Astrocyte of the spinal cord (primary cell): ENCODE measurements around the gene ACOT11.

Experiments
- DNase-seq: peaks from one replicate; pipeline ENCODE4 v3.0.0; 2011; ENCODE audit warnings: low read depth, low spot score
- H3K4me3 ChIP-seq: 2 replicates; pipeline ENCODE4 v1.5.1; 2011; ENCODE audit warnings: low read depth, mild to moderate bottlenecking, low read length, moderate library complexity
- in situ Hi-C: cut with HindIII; loops from 2 replicates; pipeline ENCODE4 v1.10.0; 2017; ENCODE audit warnings: low sequenced_read_pairs
- TF ChIP-seq, protein P1 (sequence below): IDR thresholded peaks from 2 replicates; pipeline ENCODE4 v1.5.1; 2012; ENCODE audit warnings: low read depth, mild to moderate bottlenecking, low read length, inconsistent platforms

ACOT11 gene

DNA sequence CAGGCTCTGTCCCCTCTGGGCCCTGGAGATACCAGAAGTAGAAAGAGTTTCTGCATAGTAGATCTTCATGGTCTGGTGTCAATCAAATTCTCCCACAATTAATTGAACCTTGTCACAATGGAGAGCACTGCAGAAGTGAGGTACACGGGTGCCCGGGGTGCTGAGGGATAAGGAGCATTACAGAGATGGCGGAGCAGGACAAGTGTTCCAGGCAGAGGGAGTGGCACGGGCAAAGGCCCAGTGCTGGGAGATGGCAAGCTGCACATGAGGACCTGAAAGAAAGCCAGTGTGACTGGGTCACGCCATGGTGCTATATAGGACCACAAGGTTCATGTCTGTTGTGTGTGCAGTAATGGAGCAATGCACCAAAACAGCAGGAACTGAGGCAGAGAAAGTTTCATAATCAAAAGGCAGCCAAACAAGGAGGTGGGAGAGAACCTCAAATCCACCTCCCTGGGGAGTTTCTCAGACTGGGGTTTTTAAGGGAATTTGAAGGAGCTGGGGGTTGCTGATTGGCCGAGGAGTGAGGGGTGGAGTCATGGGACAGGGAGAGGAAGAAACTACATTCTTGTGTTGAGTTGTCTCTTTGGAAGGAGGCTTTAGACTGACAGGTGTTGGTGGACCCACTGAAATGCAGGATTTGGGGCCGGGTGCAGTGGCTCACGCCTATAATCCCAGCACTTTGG is 27.7 kb downstream of the ACOT11 start:
- DNase-seq, result no peak
- in situ Hi-C loops, result no loop called here
- H3K4me3 ChIP-seq, result no peak overlapping the region
- TF ChIP-seq, protein P1, sequence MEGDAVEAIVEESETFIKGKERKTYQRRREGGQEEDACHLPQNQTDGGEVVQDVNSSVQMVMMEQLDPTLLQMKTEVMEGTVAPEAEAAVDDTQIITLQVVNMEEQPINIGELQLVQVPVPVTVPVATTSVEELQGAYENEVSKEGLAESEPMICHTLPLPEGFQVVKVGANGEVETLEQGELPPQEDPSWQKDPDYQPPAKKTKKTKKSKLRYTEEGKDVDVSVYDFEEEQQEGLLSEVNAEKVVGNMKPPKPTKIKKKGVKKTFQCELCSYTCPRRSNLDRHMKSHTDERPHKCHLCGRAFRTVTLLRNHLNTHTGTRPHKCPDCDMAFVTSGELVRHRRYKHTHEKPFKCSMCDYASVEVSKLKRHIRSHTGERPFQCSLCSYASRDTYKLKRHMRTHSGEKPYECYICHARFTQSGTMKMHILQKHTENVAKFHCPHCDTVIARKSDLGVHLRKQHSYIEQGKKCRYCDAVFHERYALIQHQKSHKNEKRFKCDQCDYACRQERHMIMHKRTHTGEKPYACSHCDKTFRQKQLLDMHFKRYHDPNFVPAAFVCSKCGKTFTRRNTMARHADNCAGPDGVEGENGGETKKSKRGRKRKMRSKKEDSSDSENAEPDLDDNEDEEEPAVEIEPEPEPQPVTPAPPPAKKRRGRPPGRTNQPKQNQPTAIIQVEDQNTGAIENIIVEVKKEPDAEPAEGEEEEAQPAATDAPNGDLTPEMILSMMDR, result no peak

DNA sequence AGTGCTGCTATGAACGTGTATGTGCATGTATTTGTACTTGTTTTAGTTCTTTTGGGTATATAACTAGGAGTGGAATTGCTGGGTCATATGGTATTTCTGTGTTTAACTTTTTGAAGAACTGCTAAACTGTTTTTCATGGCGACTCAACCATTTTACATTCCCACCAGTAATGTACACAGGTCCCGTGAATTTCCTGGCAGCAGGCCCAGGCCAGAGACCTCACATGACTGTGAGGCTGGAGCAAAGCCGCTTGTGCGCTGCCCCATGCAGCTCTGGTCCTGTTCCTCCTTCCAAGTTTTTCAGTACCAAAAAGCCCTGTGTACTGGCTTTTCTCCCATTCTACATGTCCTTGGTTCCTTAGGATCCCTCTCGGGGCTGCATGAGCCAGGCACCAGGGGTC is 29.6 kb downstream of the ACOT11 start:
- peak; percentile 68 for DNase-seq
- TF ChIP-seq, protein P1, result no peak
- no peak overlapping the region for H3K4me3 ChIP-seq
- in situ Hi-C loops, result no loop called here

DNA sequence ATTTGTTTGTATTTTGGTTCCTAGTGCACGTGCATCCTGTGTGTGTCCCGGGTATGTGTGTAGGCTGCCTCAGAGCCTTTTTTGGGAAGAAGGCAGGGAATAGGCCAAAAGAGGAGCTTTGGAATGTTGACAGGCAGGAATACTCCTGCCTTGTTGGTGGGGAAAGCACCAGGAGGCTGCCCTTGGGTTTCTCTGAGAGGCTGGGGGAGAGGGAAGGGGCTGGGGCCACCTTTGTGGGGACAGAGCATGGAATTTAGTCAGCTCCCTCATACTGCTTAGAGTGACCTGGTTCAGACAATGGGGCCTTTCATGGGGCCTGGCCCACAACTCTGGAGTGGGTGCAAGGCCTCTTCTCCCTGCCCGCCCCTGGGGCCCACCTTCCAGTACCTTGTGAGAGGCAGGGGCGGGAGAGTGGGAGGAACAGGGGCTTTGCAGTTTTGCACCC is 31.3 kb downstream of the ACOT11 start:
- no peak overlapping the region for H3K4me3 ChIP-seq
- in situ Hi-C loops, result no loop called here
- no peak for DNase-seq
- TF ChIP-seq, protein P1, result no peak

DNA sequence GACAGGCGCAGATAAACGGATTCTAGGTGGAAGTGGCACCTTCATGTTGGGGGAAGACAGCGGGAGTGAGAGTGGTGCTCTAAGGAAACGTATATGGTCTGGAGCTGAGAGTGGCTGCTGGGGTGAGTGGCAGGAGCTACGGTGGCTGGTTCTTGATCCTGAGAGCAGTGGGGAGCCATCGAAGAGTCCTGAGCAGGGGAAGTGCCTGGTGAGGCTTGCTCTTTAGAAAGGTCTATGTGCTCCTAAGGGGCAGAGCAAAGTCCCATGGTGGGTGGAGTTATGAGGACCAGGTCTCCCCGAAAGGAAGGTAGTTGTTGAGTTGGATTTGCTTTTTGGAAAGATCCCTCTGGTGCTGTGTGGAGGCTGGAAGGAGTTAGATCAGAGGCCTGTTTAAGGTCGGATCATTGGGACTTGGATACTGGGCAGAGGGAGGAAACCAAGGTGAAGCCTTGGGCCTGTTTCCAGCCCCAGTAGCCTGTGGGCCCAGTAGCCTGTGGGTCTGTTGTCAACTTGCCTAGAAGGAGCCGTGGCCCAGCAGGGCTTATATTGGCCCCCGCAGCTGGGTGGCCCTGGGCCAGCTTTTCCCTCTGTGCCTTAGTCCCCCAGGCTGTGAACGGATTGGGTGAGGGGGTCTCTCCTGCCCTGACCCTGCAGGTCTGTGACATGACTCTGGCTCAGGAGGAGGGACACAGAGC is 33.0 kb downstream of the ACOT11 start:
- TF ChIP-seq, protein P1, result no peak
- no peak for DNase-seq
- in situ Hi-C loops, result no loop called here
- H3K4me3 ChIP-seq, result no peak overlapping the region

GRCh38 chr1:54581621-54582035 is 33.6 kb downstream of the ACOT11 start:
- peak; percentile 67 for DNase-seq
- in situ Hi-C loops, result no loop called here
- TF ChIP-seq, protein P1, result no peak

GRCh38 chr1:54582566-54583306 is 34.7 kb downstream of the ACOT11 start:
- TF ChIP-seq, protein P1, result no peak
- no peak for DNase-seq
- in situ Hi-C loops, result no loop called here

More at GRCh38 chr1:54581621-54582035, 33.6 kb downstream of the ACOT11 start:
- H3K4me3 ChIP-seq, result no peak overlapping the region

More at GRCh38 chr1:54582566-54583306, 34.7 kb downstream of the ACOT11 start:
- H3K4me3 ChIP-seq, result no peak overlapping the region
